ENCODE measurements around the gene KIRREL3. TPM values are rescaled to one million over a fixed set of nuclear protein-coding genes. Genes with fewer than 3 reads are reported as not detected.

Gene KIRREL3
- polyA plus RNA-seq, 1 donor (not counting 4 experiments of a cell fraction or from before 2014, with no cell fraction given) = 0.04 TPM

DNA sequence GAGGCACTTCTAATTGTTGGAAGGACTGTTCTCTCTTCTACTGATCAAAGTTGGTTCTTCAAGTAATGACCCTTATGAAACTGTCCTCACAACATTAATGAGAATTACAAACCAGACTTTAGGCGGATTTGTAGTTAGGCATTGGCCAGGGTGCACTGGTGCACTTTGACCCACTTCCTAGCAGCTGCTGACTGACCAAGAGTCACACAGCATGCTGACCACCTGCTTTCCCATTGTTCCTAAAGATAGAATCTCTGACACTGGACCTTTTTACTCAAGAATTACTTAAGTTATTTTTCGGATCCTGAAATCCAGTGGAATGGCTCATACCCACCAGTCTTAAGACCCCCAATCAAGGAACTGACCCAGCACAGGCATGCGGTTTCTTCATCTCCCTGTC is 381.1 kb downstream of the KIRREL3 start:
- no peaks in the 10 kb centered on the region for H4K20me1 ChIP-seq (ENCODE audit: control insufficient read depth, extremely low read depth, insufficient read depth, low read length)
- H3K9me3 ChIP-seq (ENCODE audit: control insufficient read depth, low read depth, low read length) = no peaks in the 10 kb centered on the region
- no peak overlapping the region for H2AFZ ChIP-seq (ENCODE audit: control insufficient read depth, low read length)
- no peak overlapping the region for H3K4me3 ChIP-seq (ENCODE audit: control insufficient read depth in 2 of 3, extremely low read depth in 1 of 3, insufficient read depth in 2 of 3, low read depth in 1 of 3, low read length in 3 of 3)
- no peak overlapping the region for H3K4me2 ChIP-seq (ENCODE audit: control insufficient read depth, extremely low read depth, insufficient read depth, low read depth, low read length)
- no peaks in the 10 kb centered on the region for H3K4me1 ChIP-seq (ENCODE audit: control insufficient read depth, extremely low read depth, insufficient read depth, low read length)
- H3K79me2 ChIP-seq (ENCODE audit: control insufficient read depth, insufficient read depth, low read length) = no peaks in the 10 kb centered on the region
- H3K9me1 ChIP-seq (ENCODE audit: control insufficient read depth, extremely low read depth, insufficient read depth, low read length) = no peaks in the 10 kb centered on the region
- DNase-seq (ENCODE audit: low read depth, low spot score) (no peak), FAIRE-seq (no peak)
- dilution Hi-C loops (cut with MboI; ENCODE audit: extremely low pct_ligation_motif_present, low sequenced_read_pairs) = no loop called here
- no peaks in the 10 kb centered on the region for H3K36me3 ChIP-seq (ENCODE audit: control insufficient read depth in 2 of 2, extremely low read depth in 1 of 2, insufficient read depth in 2 of 2, low read length in 2 of 2)
- H3K27ac ChIP-seq (ENCODE audit: control insufficient read depth, insufficient read depth, low read length) = no peak overlapping the region
- TF ChIP-seq, protein P1, sequence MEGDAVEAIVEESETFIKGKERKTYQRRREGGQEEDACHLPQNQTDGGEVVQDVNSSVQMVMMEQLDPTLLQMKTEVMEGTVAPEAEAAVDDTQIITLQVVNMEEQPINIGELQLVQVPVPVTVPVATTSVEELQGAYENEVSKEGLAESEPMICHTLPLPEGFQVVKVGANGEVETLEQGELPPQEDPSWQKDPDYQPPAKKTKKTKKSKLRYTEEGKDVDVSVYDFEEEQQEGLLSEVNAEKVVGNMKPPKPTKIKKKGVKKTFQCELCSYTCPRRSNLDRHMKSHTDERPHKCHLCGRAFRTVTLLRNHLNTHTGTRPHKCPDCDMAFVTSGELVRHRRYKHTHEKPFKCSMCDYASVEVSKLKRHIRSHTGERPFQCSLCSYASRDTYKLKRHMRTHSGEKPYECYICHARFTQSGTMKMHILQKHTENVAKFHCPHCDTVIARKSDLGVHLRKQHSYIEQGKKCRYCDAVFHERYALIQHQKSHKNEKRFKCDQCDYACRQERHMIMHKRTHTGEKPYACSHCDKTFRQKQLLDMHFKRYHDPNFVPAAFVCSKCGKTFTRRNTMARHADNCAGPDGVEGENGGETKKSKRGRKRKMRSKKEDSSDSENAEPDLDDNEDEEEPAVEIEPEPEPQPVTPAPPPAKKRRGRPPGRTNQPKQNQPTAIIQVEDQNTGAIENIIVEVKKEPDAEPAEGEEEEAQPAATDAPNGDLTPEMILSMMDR (optimal IDR thresholded peaks at IDR 0.05 in 1 of 3, IDR thresholded peaks at IDR 0.05 in 1 of 3, conservative IDR thresholded peaks at IDR 0.05 in 1 of 3; ENCODE audit: extremely low read depth in 1 of 3, insufficient read depth in 2 of 3, low read length in 3 of 3) = no peak
- TF ChIP-seq EZH2 (IDR thresholded peaks at IDR 0.05; ENCODE audit: low read length) = no peak
- no peak overlapping the region for H3K9ac ChIP-seq (ENCODE audit: control insufficient read depth, extremely low read depth, insufficient read depth, low read length)
- peaks cover 9% of the 10 kb centered on the region for H3K27me3 ChIP-seq (ENCODE audit: control insufficient read depth, extremely low read depth, insufficient read depth, low read length)

GRCh38 chr11:126615845-126616244 is 384.7 kb downstream of the KIRREL3 start:
- dilution Hi-C loops (cut with MboI; ENCODE audit: extremely low pct_ligation_motif_present, low sequenced_read_pairs) = no loop called here
- no peaks in the 10 kb centered on the region for H3K27me3 ChIP-seq (ENCODE audit: control insufficient read depth, extremely low read depth, insufficient read depth, low read length)
- no peaks in the 10 kb centered on the region for H3K4me1 ChIP-seq (ENCODE audit: control insufficient read depth, extremely low read depth, insufficient read depth, low read length)
- no peak for FAIRE-seq
- no peak overlapping the region for H2AFZ ChIP-seq (ENCODE audit: control insufficient read depth, low read length)
- no peaks in the 10 kb centered on the region for H4K20me1 ChIP-seq (ENCODE audit: control insufficient read depth, extremely low read depth, insufficient read depth, low read length)
- H3K9me3 ChIP-seq (ENCODE audit: control insufficient read depth, low read depth, low read length) = no peaks in the 10 kb centered on the region
- no peak overlapping the region for H3K27ac ChIP-seq (ENCODE audit: control insufficient read depth, insufficient read depth, low read length)
- TF ChIP-seq, protein P1 (optimal IDR thresholded peaks at IDR 0.05 in 1 of 3, IDR thresholded peaks at IDR 0.05 in 1 of 3, conservative IDR thresholded peaks at IDR 0.05 in 1 of 3; ENCODE audit: extremely low read depth in 1 of 3, insufficient read depth in 2 of 3, low read length in 3 of 3) = no peak
- TF ChIP-seq EZH2 (IDR thresholded peaks at IDR 0.05; ENCODE audit: low read length) = no peak
- no peak overlapping the region for H3K4me3 ChIP-seq (ENCODE audit: control insufficient read depth in 2 of 3, extremely low read depth in 1 of 3, insufficient read depth in 2 of 3, low read depth in 1 of 3, low read length in 3 of 3)
- no peaks in the 10 kb centered on the region for H3K9me1 ChIP-seq (ENCODE audit: control insufficient read depth, extremely low read depth, insufficient read depth, low read length)
- DNase-seq (ENCODE audit: low read depth, low spot score) = no peak
- H3K9ac ChIP-seq (ENCODE audit: control insufficient read depth, extremely low read depth, insufficient read depth, low read length) = no peak overlapping the region
- H3K4me2 ChIP-seq (ENCODE audit: control insufficient read depth, extremely low read depth, insufficient read depth, low read depth, low read length) = no peak overlapping the region
- H3K79me2 ChIP-seq (ENCODE audit: control insufficient read depth, insufficient read depth, low read length) = no peaks in the 10 kb centered on the region
- H3K36me3 ChIP-seq (ENCODE audit: control insufficient read depth in 2 of 2, extremely low read depth in 1 of 2, insufficient read depth in 2 of 2, low read length in 2 of 2) = no peaks in the 10 kb centered on the region
